ELR (cell line): Measurements from ENCODE around the gene NAV2.

Experiments used
- DNase-seq: peaks from one replicate; pipeline ENCODE4 v3.0.0-alpha.2; 2015; ENCODE audit warnings: low read depth

Gene NAV2

GRCh38 chr11:20041499-20041898 is 328.9 kb downstream of the NAV2 start:
- no peak for DNase-seq

- no peak for DNase-seq
These were observed 329.5 kb downstream of the NAV2 start for GRCh38 chr11:20042045-20042639.

DNA sequence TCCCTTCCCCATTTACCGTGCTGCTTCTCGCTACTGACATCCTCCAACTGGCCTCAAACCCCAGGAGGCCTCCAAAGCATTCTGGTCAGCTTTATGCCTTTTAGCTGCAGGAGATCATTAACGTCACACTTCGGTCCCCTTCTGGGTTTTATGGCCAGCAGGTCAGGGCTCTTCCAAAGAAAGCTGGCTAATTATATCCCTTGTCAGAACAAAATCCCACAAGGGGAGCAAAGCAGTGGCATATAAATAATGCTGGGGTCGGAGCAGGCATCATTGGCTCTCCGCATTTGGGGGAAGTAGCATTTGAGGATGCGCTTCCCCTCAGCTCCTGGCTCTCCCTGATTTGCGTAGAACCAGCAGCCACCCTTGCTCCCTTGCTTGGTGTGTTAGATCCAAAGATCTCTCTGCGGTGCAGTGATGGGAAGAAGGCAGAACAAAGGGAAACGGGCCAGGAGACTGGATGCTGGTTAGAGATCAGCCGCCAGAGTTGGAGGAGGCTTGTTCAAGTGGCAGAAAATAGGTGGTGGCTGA is 330.2 kb downstream of the NAV2 start:
- DNase-seq: no peak

DNA sequence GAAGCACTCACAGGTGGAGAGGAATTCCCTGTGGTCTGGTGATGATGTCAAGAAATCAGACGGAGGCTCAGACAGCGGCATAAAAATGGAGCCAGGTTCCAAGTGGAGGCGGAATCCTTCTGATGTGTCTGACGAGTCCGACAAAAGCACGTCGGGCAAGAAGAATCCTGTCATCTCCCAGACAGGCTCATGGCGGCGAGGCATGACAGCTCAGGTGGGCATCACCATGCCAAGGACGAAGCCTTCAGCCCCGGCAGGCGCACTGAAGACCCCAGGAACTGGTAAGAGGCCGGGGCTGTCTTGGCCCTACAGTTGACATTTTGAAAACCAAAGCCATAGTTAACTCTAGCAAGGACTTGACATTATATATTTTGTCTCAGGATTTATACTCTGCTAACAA is 331.4 kb downstream of the NAV2 start:
- DNase-seq: no peak

GRCh38 chr11:20045098-20045688 is 332.6 kb downstream of the NAV2 start:
- no peak for DNase-seq

DNA sequence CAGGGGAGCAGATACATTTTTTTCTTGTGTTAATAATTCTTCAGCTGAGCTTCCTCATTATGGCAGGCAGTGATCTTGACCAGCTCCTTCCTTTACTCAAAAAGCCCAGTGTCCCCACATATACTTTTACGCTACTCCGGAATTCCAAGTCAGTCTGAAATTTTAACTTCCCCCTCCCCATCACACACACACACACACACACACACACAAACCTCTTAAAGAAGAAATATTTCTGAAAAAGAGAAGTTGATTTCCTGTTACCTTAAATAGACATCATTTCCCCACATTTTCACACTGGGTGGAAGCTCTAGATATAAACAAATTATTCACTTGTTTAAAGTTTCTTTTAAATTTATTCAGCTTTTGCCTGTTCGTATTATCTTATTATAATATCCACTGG is 333.8 kb downstream of the NAV2 start:
- DNase-seq: no peak

- peak; percentile 32 for DNase-seq
These were observed 334.6 kb downstream of the NAV2 start for GRCh38 chr11:20047006-20047768.

DNA sequence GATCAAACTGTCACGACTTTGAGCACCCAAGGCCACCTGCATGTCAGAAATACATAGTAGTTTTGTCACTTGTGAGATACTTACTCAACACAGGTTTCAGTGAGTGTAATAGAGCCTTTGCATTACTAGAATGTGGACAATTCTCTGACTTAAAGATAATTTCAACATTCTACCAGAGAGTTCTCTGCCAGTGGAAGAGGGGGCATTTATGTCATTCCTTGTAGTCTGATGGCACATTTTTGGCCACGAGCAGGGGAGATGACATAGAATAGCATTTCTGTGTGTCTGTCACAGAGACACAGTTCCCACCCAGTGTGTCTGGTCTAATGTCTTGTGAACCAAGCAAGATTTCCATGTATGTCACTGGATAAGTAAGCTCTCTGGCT is 335.1 kb downstream of the NAV2 start:
- no peak for DNase-seq

DNA sequence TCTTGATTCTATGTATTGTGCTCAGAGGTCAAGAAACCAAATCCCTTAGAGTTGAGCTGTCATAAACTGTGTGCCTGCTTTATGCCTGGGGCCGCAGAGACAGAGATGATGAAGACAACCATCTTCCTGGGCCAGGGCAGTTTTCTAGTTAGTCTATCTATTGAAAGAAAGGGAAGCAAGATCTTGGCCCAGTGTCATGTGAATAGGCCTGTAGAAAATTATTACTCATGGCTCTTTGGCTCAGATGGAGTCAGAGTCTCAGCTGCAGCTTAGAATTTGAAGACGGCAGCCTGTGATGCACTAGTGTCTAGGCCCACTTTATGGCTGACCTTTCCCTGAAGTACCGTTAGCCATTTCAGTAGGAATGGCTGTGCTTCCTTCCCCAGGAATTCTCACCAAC is 335.6 kb downstream of the NAV2 start:
- DNase-seq: peak; percentile 60

DNA sequence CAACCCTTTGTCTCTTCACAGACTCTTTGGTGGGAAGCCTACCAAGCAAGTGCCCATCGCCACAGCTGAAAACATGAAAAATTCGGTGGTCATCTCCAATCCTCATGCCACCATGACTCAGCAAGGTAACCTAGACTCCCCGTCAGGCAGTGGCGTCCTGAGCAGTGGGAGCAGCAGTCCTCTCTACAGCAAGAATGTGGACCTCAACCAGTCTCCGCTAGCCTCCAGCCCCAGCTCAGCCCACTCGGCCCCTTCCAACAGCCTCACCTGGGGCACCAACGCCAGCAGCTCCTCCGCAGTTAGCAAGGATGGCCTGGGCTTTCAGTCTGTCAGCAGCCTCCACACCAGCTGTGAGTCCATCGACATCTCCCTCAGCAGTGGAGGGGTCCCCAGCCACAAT is 336.1 kb downstream of the NAV2 start:
- no peak for DNase-seq

- DNase-seq: no peak
These were observed 336.6 kb downstream of the NAV2 start for GRCh38 chr11:20049231-20049630.

DNA sequence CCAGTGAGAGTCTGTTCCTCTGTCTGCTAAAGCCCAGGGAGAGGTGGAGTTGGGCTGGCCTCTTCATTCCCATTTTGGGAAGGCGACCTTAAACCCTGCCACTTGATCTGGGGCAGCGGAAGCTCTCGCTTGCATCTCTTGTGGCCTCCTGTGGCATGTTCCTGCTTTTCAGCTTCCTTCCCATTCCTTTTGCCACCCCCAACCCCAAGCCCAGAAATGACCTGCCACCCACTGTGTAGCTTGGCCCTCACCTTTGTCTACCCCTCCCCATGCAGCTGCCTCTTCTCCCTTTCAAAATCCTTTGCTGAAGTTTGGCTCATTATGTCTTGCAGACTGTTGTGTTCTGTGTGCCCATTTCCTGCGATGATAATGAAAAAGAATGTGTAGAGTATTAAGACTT is 337.4 kb downstream of the NAV2 start:
- no peak for DNase-seq

DNA sequence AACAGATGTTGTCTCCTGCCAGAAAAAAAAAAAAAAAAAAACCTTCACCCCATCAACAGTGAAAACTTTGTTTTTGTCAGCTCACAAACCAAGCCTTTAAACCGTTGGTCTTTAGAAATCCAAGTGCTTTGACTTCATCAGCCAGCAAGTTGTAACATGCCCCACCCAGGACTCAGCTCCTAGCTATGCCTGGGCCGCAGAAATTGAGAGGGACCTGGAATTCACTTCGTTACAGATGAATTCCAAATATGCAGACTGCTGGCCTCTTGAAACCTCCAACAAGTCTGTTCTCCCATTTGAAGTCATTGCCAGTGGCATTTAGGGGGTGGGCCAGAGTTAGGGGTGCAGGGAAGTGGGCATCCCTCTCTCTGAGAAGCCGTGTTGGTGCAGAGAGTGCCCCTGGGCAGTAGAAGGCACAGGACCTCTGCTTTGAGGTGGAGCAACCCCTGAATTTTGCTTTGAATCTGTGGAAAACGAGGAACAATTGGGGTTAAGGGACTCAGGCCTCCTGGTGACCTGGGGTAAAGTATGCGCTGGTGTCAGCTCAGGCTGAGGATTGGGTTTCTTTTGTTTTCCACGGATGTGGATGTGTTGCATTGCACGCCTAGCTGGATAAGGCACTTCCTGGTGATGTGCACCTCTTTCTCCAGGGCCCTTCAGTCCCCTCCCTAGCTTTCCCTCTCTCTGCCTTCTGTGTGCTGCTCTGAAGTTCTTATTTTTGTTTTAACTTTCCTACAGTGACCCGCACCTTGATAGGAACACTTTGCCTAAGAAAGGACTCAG is 338.1 kb downstream of the NAV2 start:
- no peak for DNase-seq

DNA sequence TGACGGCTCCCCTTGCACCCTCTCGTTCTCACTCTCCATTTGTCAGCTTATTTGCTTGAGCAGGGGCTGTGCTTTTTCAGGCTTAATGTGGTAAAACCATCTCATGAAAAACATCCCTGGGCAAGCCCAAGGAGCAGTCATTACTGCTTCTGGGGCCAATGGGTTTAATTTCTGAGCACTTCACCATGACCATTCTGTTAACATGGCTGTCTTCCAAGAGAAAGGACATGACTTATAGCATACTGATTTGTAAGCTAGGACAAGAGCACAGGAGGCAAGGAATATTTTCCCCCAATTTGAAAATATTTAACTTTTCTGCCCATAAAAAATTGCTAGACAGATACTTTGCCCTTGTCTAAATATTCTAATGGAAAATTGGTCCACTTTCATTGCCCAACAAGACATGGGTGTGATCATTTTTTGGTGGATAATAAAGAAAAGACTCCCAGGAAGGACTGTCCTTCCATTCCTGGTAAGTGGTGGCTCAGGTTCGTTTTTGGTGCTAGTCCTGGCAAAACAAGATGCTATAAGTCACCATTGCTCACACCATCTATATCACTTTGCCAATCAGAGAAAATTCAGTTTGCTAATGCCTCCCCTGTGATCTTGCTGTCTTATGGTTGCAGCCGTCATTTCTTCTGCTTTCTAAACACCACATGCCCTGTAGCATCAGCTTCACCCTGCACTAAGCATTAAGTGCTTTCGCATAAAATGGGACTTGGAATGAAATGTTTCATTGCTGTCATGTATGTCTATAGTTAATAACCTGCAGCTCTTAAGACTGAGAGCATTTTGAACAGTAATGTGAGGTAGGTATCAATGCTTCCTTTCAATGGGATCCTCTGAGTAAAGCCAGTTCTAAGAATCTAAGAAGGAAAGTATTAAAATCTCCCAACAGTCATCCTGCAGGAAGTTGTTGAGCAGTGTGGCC is 339.1 kb downstream of the NAV2 start:
- DNase-seq: no peak

DNA sequence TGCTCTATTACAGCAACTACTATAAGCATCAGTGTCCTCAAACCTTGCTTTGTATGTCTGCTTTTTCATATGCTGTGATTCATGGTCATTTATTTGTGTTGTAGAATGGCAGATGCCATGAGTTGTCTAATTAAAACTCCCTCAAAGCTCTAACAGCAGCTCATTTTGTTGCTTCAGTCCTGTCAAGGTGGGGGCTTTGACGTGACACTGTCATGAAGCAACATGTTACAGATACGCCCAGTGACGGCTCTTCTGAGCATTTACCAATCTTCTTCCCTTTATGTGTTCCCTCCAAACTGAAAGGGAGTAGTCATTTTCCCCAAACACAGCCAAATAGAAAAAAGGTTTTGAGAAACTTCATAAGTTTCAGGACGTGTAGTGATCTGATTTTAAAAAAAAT is 340.9 kb downstream of the NAV2 start:
- no peak for DNase-seq

- DNase-seq: no peak
These were observed 341.9 kb downstream of the NAV2 start for GRCh38 chr11:20054584-20054983.

DNA sequence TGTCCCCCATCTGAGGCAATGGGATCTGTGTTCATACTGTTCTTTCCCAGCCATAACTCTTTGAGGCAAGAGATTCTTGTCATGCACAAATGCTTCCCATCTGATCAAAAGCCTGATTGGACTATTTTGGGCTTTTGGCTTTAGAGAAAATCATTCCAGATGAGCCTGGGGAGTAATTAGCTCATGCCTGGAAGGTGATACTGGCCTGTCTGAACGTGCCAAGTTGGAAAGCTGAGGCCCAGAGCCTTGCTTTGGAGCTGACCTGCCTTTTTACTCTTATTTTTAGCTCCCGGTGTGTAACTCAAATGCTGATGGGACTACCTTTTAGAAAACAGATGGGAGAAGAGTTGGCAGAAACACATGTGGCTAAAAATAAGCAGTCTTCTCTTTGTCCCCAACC is 342.7 kb downstream of the NAV2 start:
- no peak for DNase-seq

DNA sequence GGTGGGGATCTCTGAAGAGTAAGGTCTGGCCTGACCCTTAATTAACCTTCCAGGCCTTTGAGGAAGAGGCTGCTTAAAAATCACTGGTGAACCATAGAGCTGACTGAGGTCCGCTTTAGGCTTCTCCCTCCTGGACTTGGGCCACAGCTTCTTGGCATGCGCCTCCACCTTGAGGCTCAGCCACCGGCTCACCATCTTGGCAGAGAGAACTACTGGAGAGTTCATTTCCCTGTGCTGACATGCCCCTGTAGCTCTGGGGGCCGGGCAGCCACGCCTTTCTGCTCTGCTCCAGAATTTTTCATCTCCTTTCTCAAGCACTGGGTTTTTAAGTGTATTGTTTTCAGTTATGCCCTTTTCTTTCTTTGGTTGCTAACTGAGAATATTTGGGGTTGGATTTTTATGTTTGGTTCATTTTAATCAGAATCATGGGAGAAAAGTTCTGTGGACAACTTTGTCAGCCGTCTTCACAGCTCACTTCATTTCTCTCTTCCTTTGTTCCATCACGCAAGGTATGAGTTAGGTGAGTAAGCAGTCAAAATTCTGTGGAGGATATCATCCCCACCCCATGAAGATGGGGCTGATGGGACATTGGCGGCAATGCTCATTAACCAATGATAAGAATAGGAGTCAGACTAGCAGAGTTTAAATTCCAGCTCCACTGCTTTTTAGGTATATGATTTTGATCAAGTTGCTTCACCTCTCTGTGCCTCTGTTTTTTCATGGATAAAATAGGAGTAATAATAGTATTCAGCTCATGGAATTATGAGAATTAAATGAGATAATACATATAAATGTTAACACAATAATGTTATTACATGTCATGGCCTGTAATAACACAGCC is 343.7 kb downstream of the NAV2 start:
- DNase-seq: no peak

- no peak for DNase-seq
These were observed 344.6 kb downstream of the NAV2 start for GRCh38 chr11:20056950-20057943.
